ENCODE data around the gene XK. TPM values are rescaled to one million over a fixed set of nuclear protein-coding genes. Genes with fewer than 3 reads are reported as not detected.

XK gene
- total RNA-seq, 6 experiments from 2014 or later = 0.56 to 4.5 (median 1.6) TPM

- H3K27ac ChIP-seq = no peak overlapping the region
- peak; percentile 90 to 99 (median 98) for ATAC-seq
These were observed 59.8 kb downstream of the XK start for GRCh38 chrX:37745354-37745753.

GRCh38 chrX:37745835-37746217, 60.2 kb downstream of the XK start:
- WGBS (ENCODE audit: insufficient coverage, low coverage, low lambda C conversion rate, missing lambda C conversion rate) = 45% methylated on average over 1 of the region's 1 CpG
- H3K27ac ChIP-seq = no peak overlapping the region
- no peaks in the 10 kb centered on the region for H3K9me3 ChIP-seq
- H3K36me3 ChIP-seq = no peaks in the 10 kb centered on the region
- no peaks in the 10 kb centered on the region for H3K4me1 ChIP-seq
- no peak overlapping the region for H3K4me3 ChIP-seq
- no peak for DNase-seq
- ATAC-seq = peak in 3 of 4 donors; percentile 17 to 38 (median 18)
- H3K27me3 ChIP-seq = no peaks in the 10 kb centered on the region
- no peak for TF ChIP-seq CTCF (IDR thresholded peaks at IDR 0.05)
- TF ChIP-seq POLR2A (IDR thresholded peaks at IDR 0.05) = no peak
- intact Hi-C loops (cut with DNase I) = no loop called here

More at GRCh38 chrX:37745354-37745753, 59.8 kb downstream of the XK start:
- 8% methylated on average over 3 of the region's 3 CpGs for WGBS (ENCODE audit: insufficient coverage, low coverage, low lambda C conversion rate, missing lambda C conversion rate)
- H3K27me3 ChIP-seq = no peaks in the 10 kb centered on the region
- H3K4me3 ChIP-seq = no peak overlapping the region
- intact Hi-C loops (cut with DNase I) = no loop called here
- no peaks in the 10 kb centered on the region for H3K4me1 ChIP-seq
- TF ChIP-seq POLR2A (IDR thresholded peaks at IDR 0.05) = no peak
- TF ChIP-seq CTCF (IDR thresholded peaks at IDR 0.05) = peak; percentile 90 to 92 (median 90)
- no peaks in the 10 kb centered on the region for H3K36me3 ChIP-seq
- peak; percentile 69 to 83 (median 79) for DNase-seq
- H3K9me3 ChIP-seq = no peaks in the 10 kb centered on the region

GRCh38 chrX:37746218-37746941, 60.8 kb downstream of the XK start:
- H3K9me3 ChIP-seq = no peaks in the 10 kb centered on the region
- TF ChIP-seq CTCF (IDR thresholded peaks at IDR 0.05) (no peak), POLR2A (IDR thresholded peaks at IDR 0.05) (no peak)
- H3K4me1 ChIP-seq = no peaks in the 10 kb centered on the region
- DNase-seq = no peak
- no peak overlapping the region for H3K27ac ChIP-seq
- H3K4me3 ChIP-seq = no peak overlapping the region
- peak; percentile 11 to 50 (median 26) for ATAC-seq
- no peaks in the 10 kb centered on the region for H3K36me3 ChIP-seq
- intact Hi-C loops (cut with DNase I) = no loop called here
- 50% methylated on average over 6 of the region's 7 CpGs for WGBS (ENCODE audit: insufficient coverage, low coverage, low lambda C conversion rate, missing lambda C conversion rate)
- H3K27me3 ChIP-seq = peaks cover 2 to 4% of the 10 kb centered on the region in 2 donors

GRCh38 chrX:37746951-37747350, 61.4 kb downstream of the XK start:
- intact Hi-C loops (cut with DNase I) = no loop called here
- 71% methylated on average over 1 of the region's 1 CpG for WGBS (ENCODE audit: insufficient coverage, low coverage, low lambda C conversion rate, missing lambda C conversion rate)

More at GRCh38 chrX:37746951-37747350, 61.4 kb downstream of the XK start:
- TF ChIP-seq POLR2A (IDR thresholded peaks at IDR 0.05) = no peak
- no peak for TF ChIP-seq CTCF (IDR thresholded peaks at IDR 0.05)
- no peak for DNase-seq
- no peaks in the 10 kb centered on the region for H3K4me1 ChIP-seq
- no peak overlapping the region for H3K4me3 ChIP-seq
- peaks cover 5% of the 10 kb centered on the region in 2 donors for H3K27me3 ChIP-seq
- H3K27ac ChIP-seq = no peak overlapping the region
- H3K36me3 ChIP-seq = no peaks in the 10 kb centered on the region
- no peaks in the 10 kb centered on the region for H3K9me3 ChIP-seq
- ATAC-seq = no peak

Data from right lobe of liver (tissue), 6 donors.